ENCODE results near the gene IGFL2. TPM values are rescaled to one million over a fixed set of nuclear protein-coding genes. Genes with fewer than 3 reads are reported as not detected.

The IGFL2 gene
- total RNA-seq, 1 experiment from 2014 or later, result not detected

- no peak overlapping the region for H3K27ac ChIP-seq
- H3K36me3 ChIP-seq (ENCODE audit: low read depth), result no peaks in the 10 kb centered on the region
- no peak overlapping the region for H2AFZ ChIP-seq
- ChIA-PET CTCF (no interaction called here), POLR2A (ENCODE audit: unreplicated experiment) (no interaction called here)
- intact Hi-C loops (cut with micrococcal nuclease; ENCODE audit: unreplicated experiment), result no loop called here
- no peaks in the 10 kb centered on the region for H3K79me2 ChIP-seq (ENCODE audit: low read depth)
- BruUV-seq (replicated peaks), result no TSS peak
- H3K9me2 ChIP-seq (ENCODE audit: insufficient read depth), result no peaks in the 10 kb centered on the region
- H3K4me3 ChIP-seq, result no peak overlapping the region
- DNase-seq, result no peak
- no peaks in the 10 kb centered on the region for H4K20me1 ChIP-seq (ENCODE audit: insufficient read depth)
- H3K27me3 ChIP-seq (ENCODE audit: insufficient read depth, low read depth), result no peaks in the 10 kb centered on the region
- H3K4me2 ChIP-seq, result no peak overlapping the region
- peaks cover 13% of the 10 kb centered on the region for H3K4me1 ChIP-seq (replicated peaks; ENCODE audit: insufficient read depth)
- H3K9me3 ChIP-seq (ENCODE audit: insufficient read depth, low read depth), result no peaks in the 10 kb centered on the region; the same call in 1 of the 2 replicates
- TF ChIP-seq CTCF (conservative IDR thresholded peaks at IDR 0.05) (no peak), EZH2 (IDR thresholded peaks at IDR 0.05; ENCODE audit: low read depth) (no peak)
- no peaks in the 10 kb centered on the region for H3F3A ChIP-seq (ENCODE audit: insufficient read depth, low read depth)
Observed at GRCh38 chr19:46134527-46134926, 13.5 kb upstream of the IGFL2 start.

GRCh38 chr19:46137915-46138473 lies 10.0 kb upstream of the IGFL2 start:
- no TSS peak for BruUV-seq (replicated peaks)
- H4K20me1 ChIP-seq (ENCODE audit: insufficient read depth), result no peaks in the 10 kb centered on the region
- intact Hi-C loops (cut with micrococcal nuclease; ENCODE audit: unreplicated experiment), result no loop called here
- no peak overlapping the region for H3K27ac ChIP-seq
- no peak for TF ChIP-seq EZH2 (IDR thresholded peaks at IDR 0.05; ENCODE audit: low read depth)
- no peak for TF ChIP-seq CTCF (conservative IDR thresholded peaks at IDR 0.05)
- ChIA-PET CTCF (no interaction called here), POLR2A (ENCODE audit: unreplicated experiment) (no interaction called here)
- no peak overlapping the region for H3K4me3 ChIP-seq
- no peaks in the 10 kb centered on the region for H3F3A ChIP-seq (ENCODE audit: insufficient read depth, low read depth)
- H3K36me3 ChIP-seq (ENCODE audit: low read depth), result no peaks in the 10 kb centered on the region
- H3K9me2 ChIP-seq (ENCODE audit: insufficient read depth), result no peaks in the 10 kb centered on the region
- no peaks in the 10 kb centered on the region for H3K27me3 ChIP-seq (ENCODE audit: insufficient read depth, low read depth)
- DNase-seq, result no peak
- H3K4me1 ChIP-seq (replicated peaks; ENCODE audit: insufficient read depth), result peaks cover 11% of the 10 kb centered on the region
- no peak overlapping the region for H2AFZ ChIP-seq
- no peak overlapping the region for H3K4me2 ChIP-seq
- no peaks in the 10 kb centered on the region for H3K79me2 ChIP-seq (ENCODE audit: low read depth)
- no peaks in the 10 kb centered on the region; the same call in 1 of the 2 replicates for H3K9me3 ChIP-seq (ENCODE audit: insufficient read depth, low read depth)

GRCh38 chr19:46141421-46141820 lies 6.6 kb upstream of the IGFL2 start:
- no peaks in the 10 kb centered on the region for H3F3A ChIP-seq (ENCODE audit: insufficient read depth, low read depth)
- H3K9me3 ChIP-seq (ENCODE audit: insufficient read depth, low read depth), result no peaks in the 10 kb centered on the region; the same call in 1 of the 2 replicates
- H3K4me2 ChIP-seq, result no peak overlapping the region
- no peaks in the 10 kb centered on the region for H3K4me1 ChIP-seq (replicated peaks; ENCODE audit: insufficient read depth)
- POLR2A ChIA-PET (ENCODE audit: unreplicated experiment), result no interaction called here
- DNase-seq, result no peak
- no TSS peak for BruUV-seq (replicated peaks)
- H3K79me2 ChIP-seq (ENCODE audit: low read depth), result no peaks in the 10 kb centered on the region
- no peak overlapping the region for H2AFZ ChIP-seq
- TF ChIP-seq CTCF (conservative IDR thresholded peaks at IDR 0.05) (no peak), EZH2 (IDR thresholded peaks at IDR 0.05; ENCODE audit: low read depth) (no peak)
- H4K20me1 ChIP-seq (ENCODE audit: insufficient read depth), result no peaks in the 10 kb centered on the region
- H3K4me3 ChIP-seq, result no peak overlapping the region
- H3K36me3 ChIP-seq (ENCODE audit: low read depth), result no peaks in the 10 kb centered on the region
- no peaks in the 10 kb centered on the region for H3K9me2 ChIP-seq (ENCODE audit: insufficient read depth)
- no peaks in the 10 kb centered on the region for H3K27me3 ChIP-seq (ENCODE audit: insufficient read depth, low read depth)
- H3K27ac ChIP-seq, result no peak overlapping the region
- intact Hi-C loops (cut with micrococcal nuclease; ENCODE audit: unreplicated experiment), result no loop called here
- CTCF ChIA-PET, result no interaction called here
